ENCODE data around the gene MALAT1.

DNA sequence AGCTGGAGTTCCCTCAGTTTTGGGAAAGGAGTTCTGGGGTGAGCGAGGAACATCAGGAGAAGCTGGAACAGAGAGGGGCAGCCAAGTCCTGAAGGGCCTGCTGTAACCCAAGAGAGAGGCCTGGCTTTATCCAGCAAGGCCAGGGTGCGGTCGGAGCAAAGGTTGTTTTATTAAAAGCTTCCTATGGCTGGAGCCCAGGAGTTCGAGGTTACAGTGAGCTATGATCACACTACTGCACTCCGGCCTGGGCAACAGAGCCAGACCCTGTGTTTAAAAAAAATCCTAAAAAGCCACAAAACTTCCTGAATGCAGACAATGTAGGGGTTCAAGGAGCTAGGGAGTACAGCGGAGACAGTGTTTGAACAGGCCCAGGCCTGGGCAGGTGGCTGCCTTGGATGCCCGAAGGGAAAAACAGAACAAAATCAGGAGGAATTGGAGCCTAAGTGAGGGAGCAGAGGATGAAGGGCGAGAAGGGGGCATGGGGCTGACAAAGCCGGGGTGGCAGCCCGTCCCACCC is 22.2 kb upstream of the MALAT1 start:
- TF ChIP-seq, protein P1, sequence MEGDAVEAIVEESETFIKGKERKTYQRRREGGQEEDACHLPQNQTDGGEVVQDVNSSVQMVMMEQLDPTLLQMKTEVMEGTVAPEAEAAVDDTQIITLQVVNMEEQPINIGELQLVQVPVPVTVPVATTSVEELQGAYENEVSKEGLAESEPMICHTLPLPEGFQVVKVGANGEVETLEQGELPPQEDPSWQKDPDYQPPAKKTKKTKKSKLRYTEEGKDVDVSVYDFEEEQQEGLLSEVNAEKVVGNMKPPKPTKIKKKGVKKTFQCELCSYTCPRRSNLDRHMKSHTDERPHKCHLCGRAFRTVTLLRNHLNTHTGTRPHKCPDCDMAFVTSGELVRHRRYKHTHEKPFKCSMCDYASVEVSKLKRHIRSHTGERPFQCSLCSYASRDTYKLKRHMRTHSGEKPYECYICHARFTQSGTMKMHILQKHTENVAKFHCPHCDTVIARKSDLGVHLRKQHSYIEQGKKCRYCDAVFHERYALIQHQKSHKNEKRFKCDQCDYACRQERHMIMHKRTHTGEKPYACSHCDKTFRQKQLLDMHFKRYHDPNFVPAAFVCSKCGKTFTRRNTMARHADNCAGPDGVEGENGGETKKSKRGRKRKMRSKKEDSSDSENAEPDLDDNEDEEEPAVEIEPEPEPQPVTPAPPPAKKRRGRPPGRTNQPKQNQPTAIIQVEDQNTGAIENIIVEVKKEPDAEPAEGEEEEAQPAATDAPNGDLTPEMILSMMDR (IDR thresholded peaks at IDR 0.05) = no peak
- no peak for TF ChIP-seq EZH2 (IDR thresholded peaks at IDR 0.05)

Data from neural progenitor cell (in vitro differentiated cells).